Spleen (tissue), 7 donors: ENCODE measurements around the gene TMEM204.

Source experiments
- POLR2A ChIP-seq, 3 donors: fragments of 450-650 bp; IDR thresholded peaks; one replicate each; pipeline ENCODE4 v1.5.1; 2017; ENCODE audit warnings: antibody characterized with exemption in 3 of 3, mild to moderate bottlenecking in 1 of 3
- POLR2AphosphoS5 ChIP-seq, 3 donors: sonication (generic); formaldehyde crosslinking; IDR thresholded peaks; one replicate each; pipeline ENCODE4 v1.5.1; 2017; ENCODE audit warnings: antibody characterized with exemption in 3 of 3
- TF ChIP-seq, protein P1 (sequence below), 11 experiments: fragments of 200-600 bp in 7 of 11; fragments of 450-650 bp in 4 of 11; sonication (generic) in 4 of 11; IDR thresholded peaks in 8 of 11; conservative IDR thresholded peaks in 3 of 11; 1 replicate in 7 of 11; 2 replicates in 4 of 11; pipeline versions ENCODE4 v1.4.0 to v1.8.0; 2016 to 2021; ENCODE audit warnings: antibody characterized with exemption in 11 of 11, inconsistent platforms in 4 of 11, mild to moderate bottlenecking in 1 of 11
- donor health status: DM: no; HTN: no; CAD: no; lungs with moderate emphysema.
- donor health status: DM: no; HTN: no; CAD: no.
- donor health status: DM: no; HTN: no; CAD: no.

GRCh38 chr16:1556254-1556653 lies 22.8 kb downstream of the TMEM204 start:
- TF ChIP-seq POLR2A (IDR thresholded peaks at IDR 0.05): no peak
- TF ChIP-seq, protein P1, sequence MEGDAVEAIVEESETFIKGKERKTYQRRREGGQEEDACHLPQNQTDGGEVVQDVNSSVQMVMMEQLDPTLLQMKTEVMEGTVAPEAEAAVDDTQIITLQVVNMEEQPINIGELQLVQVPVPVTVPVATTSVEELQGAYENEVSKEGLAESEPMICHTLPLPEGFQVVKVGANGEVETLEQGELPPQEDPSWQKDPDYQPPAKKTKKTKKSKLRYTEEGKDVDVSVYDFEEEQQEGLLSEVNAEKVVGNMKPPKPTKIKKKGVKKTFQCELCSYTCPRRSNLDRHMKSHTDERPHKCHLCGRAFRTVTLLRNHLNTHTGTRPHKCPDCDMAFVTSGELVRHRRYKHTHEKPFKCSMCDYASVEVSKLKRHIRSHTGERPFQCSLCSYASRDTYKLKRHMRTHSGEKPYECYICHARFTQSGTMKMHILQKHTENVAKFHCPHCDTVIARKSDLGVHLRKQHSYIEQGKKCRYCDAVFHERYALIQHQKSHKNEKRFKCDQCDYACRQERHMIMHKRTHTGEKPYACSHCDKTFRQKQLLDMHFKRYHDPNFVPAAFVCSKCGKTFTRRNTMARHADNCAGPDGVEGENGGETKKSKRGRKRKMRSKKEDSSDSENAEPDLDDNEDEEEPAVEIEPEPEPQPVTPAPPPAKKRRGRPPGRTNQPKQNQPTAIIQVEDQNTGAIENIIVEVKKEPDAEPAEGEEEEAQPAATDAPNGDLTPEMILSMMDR (IDR thresholded peaks at IDR 0.05 in 8 of 11, conservative IDR thresholded peaks at IDR 0.05 in 3 of 11): peak in 1 of 11 experiments; percentile 11
- TF ChIP-seq POLR2AphosphoS5 (IDR thresholded peaks at IDR 0.05): peak in 2 of 3 donors; percentile 43 to 52
